ENCODE results near the gene ASPHD2. TPM values are rescaled to one million over a fixed set of nuclear protein-coding genes. Genes with fewer than 3 reads are reported as not detected.
"Not testable (repeated sequence)": the region's sequence is repeated elsewhere in the genome, so short reads cannot be mapped to it uniquely, and the experiment has no call there.

ASPHD2 gene
- total RNA-seq, 1 experiment from 2014 or later = 7.4 TPM

- DNase-seq = no peak
- Histone ChIP-seq H3K36me3 (replicated peaks; ENCODE audit: control insufficient read depth, insufficient read depth, low read length) (no peaks in the 10 kb centered on the region; the same call in 1 of the 2 replicates), H3K27me3 (ENCODE audit: control insufficient read depth, insufficient read depth, low read length) (peaks cover 9% of the 10 kb centered on the region; the same call in 1 of the 2 replicates), H3K4me3 (ENCODE audit: insufficient read depth, low read depth, low read length) (no peak overlapping the region)
These were observed 3.7 kb downstream of the ASPHD2 start for GRCh38 chr22:26432619-26433311.

GRCh38 chr22:26433805-26434204 is 4.7 kb downstream of the ASPHD2 start:
- no peak overlapping the region for H3K4me3 ChIP-seq (ENCODE audit: insufficient read depth, low read depth, low read length)
- DNase-seq = no peak
- H3K36me3 ChIP-seq (replicated peaks; ENCODE audit: control insufficient read depth, insufficient read depth, low read length) = no peaks in the 10 kb centered on the region; the same call in 1 of the 2 replicates
- H3K27me3 ChIP-seq (ENCODE audit: control insufficient read depth, insufficient read depth, low read length) = peaks cover 5% of the 10 kb centered on the region; the same call in 1 of the 2 replicates

- Histone ChIP-seq H3K4me3 (ENCODE audit: insufficient read depth, low read depth, low read length) (no peak overlapping the region), H3K27me3 (ENCODE audit: control insufficient read depth, insufficient read depth, low read length) (no peaks in the 10 kb centered on the region), H3K36me3 (replicated peaks; ENCODE audit: control insufficient read depth, insufficient read depth, low read length) (no peaks in the 10 kb centered on the region; the same call in 1 of the 2 replicates)
- DNase-seq = no peak
These were observed 6.5 kb downstream of the ASPHD2 start for GRCh38 chr22:26435327-26436093.

- Histone ChIP-seq H3K27me3 (ENCODE audit: control insufficient read depth, insufficient read depth, low read length) (no peaks in the 10 kb centered on the region), H3K4me3 (ENCODE audit: insufficient read depth, low read depth, low read length) (no peak overlapping the region), H3K36me3 (replicated peaks; ENCODE audit: control insufficient read depth, insufficient read depth, low read length) (no peaks in the 10 kb centered on the region; the same call in 1 of the 2 replicates)
- DNase-seq = no peak
These were observed 7.9 kb downstream of the ASPHD2 start for GRCh38 chr22:26436903-26437515.

- Histone ChIP-seq H3K36me3 (replicated peaks; ENCODE audit: control insufficient read depth, insufficient read depth, low read length) (no peaks in the 10 kb centered on the region; the same call in 1 of the 2 replicates), H3K4me3 (ENCODE audit: insufficient read depth, low read depth, low read length) (no peak overlapping the region), H3K27me3 (ENCODE audit: control insufficient read depth, insufficient read depth, low read length) (no peaks in the 10 kb centered on the region)
- DNase-seq = peak; percentile 70
These were observed 8.8 kb downstream of the ASPHD2 start for GRCh38 chr22:26437694-26438392.

- not testable (repeated sequence) for H3K4me3 ChIP-seq (ENCODE audit: insufficient read depth, low read depth, low read length)
These were observed 9.7 kb downstream of the ASPHD2 start for GRCh38 chr22:26438776-26439175.

GRCh38 chr22:26439559-26439958 is 10.5 kb downstream of the ASPHD2 start:
- no peaks in the 10 kb centered on the region for H3K27me3 ChIP-seq (ENCODE audit: control insufficient read depth, insufficient read depth, low read length)
- no peak overlapping the region for H3K4me3 ChIP-seq (ENCODE audit: insufficient read depth, low read depth, low read length)
- H3K36me3 ChIP-seq (replicated peaks; ENCODE audit: control insufficient read depth, insufficient read depth, low read length) = no peaks in the 10 kb centered on the region; the same call in none of the 2 replicates
- no peak for DNase-seq

More at GRCh38 chr22:26438776-26439175, 9.7 kb downstream of the ASPHD2 start:
- H3K27me3 ChIP-seq (ENCODE audit: control insufficient read depth, insufficient read depth, low read length); DNase-seq; H3K36me3 ChIP-seq (replicated peaks; ENCODE audit: control insufficient read depth, insufficient read depth, low read length): not testable (repeated sequence)

GRCh38 chr22:26442086-26442756 is 13.2 kb downstream of the ASPHD2 start:
- no peak overlapping the region for H3K4me3 ChIP-seq (ENCODE audit: insufficient read depth, low read depth, low read length)
- H3K27me3 ChIP-seq (ENCODE audit: control insufficient read depth, insufficient read depth, low read length) = no peaks in the 10 kb centered on the region
- no peaks in the 10 kb centered on the region; the same call in none of the 2 replicates for H3K36me3 ChIP-seq (replicated peaks; ENCODE audit: control insufficient read depth, insufficient read depth, low read length)
- DNase-seq = no peak

GRCh38 chr22:26443901-26444690 is 15.0 kb downstream of the ASPHD2 start:
- H3K4me3 ChIP-seq (ENCODE audit: insufficient read depth, low read depth, low read length) = no peak overlapping the region
- H3K27me3 ChIP-seq (ENCODE audit: control insufficient read depth, insufficient read depth, low read length) = no peaks in the 10 kb centered on the region
- DNase-seq = no peak
- H3K36me3 ChIP-seq (replicated peaks; ENCODE audit: control insufficient read depth, insufficient read depth, low read length) = no peaks in the 10 kb centered on the region; the same call in 1 of the 2 replicates

- Histone ChIP-seq H3K27me3 (ENCODE audit: control insufficient read depth, insufficient read depth, low read length) (no peaks in the 10 kb centered on the region), H3K36me3 (replicated peaks; ENCODE audit: control insufficient read depth, insufficient read depth, low read length) (no peaks in the 10 kb centered on the region; the same call in 1 of the 2 replicates), H3K4me3 (ENCODE audit: insufficient read depth, low read depth, low read length) (no peak overlapping the region)
- DNase-seq = no peak
These were observed 15.7 kb downstream of the ASPHD2 start for GRCh38 chr22:26444777-26445176.

GRCh38 chr22:26445577-26446275 is 16.7 kb downstream of the ASPHD2 start:
- no peaks in the 10 kb centered on the region for H3K27me3 ChIP-seq (ENCODE audit: control insufficient read depth, insufficient read depth, low read length)
- H3K4me3 ChIP-seq (ENCODE audit: insufficient read depth, low read depth, low read length) = no peak overlapping the region
- H3K36me3 ChIP-seq (replicated peaks; ENCODE audit: control insufficient read depth, insufficient read depth, low read length) = no peaks in the 10 kb centered on the region; the same call in 1 of the 2 replicates
- no peak for DNase-seq

GRCh38 chr22:26446808-26447515 is 17.9 kb downstream of the ASPHD2 start:
- no peaks in the 10 kb centered on the region for H3K27me3 ChIP-seq (ENCODE audit: control insufficient read depth, insufficient read depth, low read length)
- H3K36me3 ChIP-seq (replicated peaks; ENCODE audit: control insufficient read depth, insufficient read depth, low read length) = peaks cover 3% of the 10 kb centered on the region
- DNase-seq = no peak
- no peak overlapping the region for H3K4me3 ChIP-seq (ENCODE audit: insufficient read depth, low read depth, low read length)
